ENCODE data around the gene ADM.

ADM gene

DNA sequence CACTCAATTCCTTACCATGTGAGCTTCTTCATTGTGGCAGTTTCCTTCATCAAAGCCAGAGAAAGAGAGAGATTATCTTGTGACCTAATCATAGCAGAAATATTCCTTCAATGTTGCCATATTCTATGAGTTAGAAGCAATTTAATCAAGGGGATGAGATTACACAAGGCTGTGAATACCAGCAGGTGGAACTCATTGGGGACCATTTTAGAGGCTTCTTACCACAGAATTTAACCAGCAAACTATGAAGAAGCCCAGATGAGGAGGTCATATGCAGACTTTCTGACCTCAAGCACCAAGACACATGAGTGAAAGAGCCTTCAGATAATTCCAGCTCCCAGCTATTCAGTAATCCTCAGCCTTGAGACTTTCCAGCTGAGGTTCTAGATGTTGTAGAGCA, 51.3 kb downstream of the ADM start:
- Histone ChIP-seq H3K4me3 (IDR thresholded peaks at IDR 0.05; ENCODE audit: insufficient read depth, low read depth, low read length) (no peak overlapping the region), H3K79me2 (ENCODE audit: insufficient read depth, low read depth) (no peaks in the 10 kb centered on the region), H3K27ac (no peak overlapping the region), H3K36me3 (ENCODE audit: insufficient read depth) (no peaks in the 10 kb centered on the region), H3K9ac (no peak overlapping the region), H3K4me2 (no peak overlapping the region), H3K4me1 (ENCODE audit: low read depth, poor library complexity, severe bottlenecking) (no peaks in the 10 kb centered on the region), H2AFZ (ENCODE audit: low read depth) (no peak overlapping the region), H4K20me1 (ENCODE audit: insufficient read depth) (no peaks in the 10 kb centered on the region), H3K27me3 (ENCODE audit: insufficient read depth, low read depth) (no peaks in the 10 kb centered on the region)
- TF ChIP-seq, protein P1, sequence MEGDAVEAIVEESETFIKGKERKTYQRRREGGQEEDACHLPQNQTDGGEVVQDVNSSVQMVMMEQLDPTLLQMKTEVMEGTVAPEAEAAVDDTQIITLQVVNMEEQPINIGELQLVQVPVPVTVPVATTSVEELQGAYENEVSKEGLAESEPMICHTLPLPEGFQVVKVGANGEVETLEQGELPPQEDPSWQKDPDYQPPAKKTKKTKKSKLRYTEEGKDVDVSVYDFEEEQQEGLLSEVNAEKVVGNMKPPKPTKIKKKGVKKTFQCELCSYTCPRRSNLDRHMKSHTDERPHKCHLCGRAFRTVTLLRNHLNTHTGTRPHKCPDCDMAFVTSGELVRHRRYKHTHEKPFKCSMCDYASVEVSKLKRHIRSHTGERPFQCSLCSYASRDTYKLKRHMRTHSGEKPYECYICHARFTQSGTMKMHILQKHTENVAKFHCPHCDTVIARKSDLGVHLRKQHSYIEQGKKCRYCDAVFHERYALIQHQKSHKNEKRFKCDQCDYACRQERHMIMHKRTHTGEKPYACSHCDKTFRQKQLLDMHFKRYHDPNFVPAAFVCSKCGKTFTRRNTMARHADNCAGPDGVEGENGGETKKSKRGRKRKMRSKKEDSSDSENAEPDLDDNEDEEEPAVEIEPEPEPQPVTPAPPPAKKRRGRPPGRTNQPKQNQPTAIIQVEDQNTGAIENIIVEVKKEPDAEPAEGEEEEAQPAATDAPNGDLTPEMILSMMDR (conservative IDR thresholded peaks at IDR 0.05; ENCODE audit: low read depth, low read length) = no peak

All from KMS-11 (cell line).